Midbrain (tissue), 1 donor: ENCODE measurements around the gene SEPTIN2.
"Not testable (repeated sequence)": the region's sequence is repeated elsewhere in the genome, so short reads cannot be mapped to it uniquely, and the experiment has no call there.

Source experiments
- DNase-seq: peaks from one replicate; lab custom pipeline; 2025; lab: John Stamatoyannopoulos, UW

SEPTIN2 gene

DNA sequence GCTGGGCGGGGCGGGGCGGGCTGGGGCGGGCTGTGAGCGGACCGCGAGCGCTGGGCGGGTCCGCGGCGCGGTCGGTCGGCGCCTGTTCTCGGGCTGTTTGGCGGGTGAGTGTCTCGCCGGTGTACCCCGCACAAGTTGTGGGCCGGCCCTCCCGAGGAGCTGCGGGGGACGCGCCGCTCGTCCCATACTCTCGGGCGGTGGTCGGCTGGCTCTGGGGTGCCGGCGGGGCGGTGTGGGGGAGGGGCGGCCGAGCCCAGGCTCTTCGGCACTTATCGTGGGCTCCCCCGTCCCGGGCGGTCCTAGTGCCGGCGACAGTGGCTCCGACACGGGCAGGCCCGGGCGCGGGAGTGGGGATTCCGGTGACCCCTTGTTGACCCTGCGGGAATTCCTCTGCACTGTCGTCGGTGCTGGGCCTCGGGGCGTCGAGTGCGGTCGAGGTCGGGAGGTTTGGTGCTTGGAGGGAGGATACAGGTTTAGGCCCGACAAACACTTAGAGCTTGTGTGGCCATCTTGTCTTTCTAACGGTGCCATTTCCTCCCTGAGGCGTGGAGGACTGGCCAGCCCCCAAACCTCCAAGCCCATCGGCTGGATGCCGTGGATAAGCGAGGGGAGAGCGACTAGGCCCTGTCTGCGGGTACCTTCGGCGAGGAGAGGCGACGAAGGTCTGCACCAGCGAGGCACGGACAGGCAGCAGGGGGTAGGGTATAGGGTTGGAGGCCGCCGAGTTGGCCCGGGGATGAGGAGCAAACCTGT is at the start of gene SEPTIN2:
SEPTIN2 (plus strand) TSS at position 47 of the 753 bp plus-strand sequence. CDS start 8,308 bp downstream, outside the sequence.
- DNase-seq = peak; percentile 81

DNA sequence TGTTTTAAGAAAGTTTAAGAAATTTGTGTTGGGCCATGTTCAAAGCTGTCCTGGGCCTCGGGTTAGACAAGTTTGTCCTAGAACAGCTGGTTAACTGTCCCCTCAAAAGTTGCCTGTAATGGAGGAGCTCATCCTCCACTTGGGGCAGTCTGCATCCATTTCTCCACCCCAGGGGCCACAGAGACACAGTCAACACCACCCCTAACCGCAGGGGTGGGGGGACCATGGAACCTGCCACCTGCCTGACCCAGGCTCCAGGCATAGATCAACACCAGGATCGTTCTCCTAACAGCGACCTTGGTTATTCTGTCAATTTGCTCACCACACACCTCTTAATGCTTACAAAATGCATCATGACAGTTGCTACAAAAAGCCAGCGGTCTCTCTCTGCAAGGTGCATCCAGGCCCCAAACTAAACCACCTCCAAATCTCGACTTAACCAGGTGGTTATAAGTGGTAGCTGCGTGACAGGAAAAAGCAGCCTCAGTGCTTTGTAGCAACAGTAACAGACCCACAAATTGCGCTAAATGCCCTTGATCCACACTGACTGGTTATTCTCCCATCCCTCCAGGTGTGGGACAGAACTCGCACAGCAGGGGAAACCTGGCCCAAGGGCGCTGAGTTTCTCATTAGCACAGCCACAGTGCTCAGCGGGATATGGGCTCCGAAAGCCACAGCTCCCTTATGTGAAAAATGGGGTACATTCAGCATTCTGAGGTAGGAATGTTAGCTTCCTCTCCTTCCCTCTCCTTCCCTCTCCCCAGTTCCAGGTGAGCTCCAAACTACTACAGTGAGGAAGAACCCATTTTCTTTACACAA is 48.3 kb upstream of the SEPTIN2 start:
- DNase-seq = no peak

DNA sequence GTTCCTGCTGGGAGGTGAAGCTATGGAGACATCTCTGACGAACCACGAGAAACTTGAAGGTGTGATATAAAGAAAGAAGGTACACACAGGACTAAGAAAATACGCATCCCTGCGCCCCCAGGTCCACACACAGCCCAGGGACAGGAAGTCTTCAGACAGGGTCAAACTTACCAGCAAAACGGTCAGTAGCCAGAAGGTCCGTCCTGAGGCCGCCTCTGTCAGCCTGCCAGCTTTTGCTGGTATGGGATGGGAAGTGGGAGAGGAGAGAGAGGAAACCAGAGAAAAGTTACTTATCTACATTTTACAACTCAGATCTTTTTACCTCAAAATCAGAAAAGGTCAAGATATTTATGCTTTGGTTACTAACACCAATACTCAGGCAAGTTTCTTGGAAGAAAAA is 47.4 kb upstream of the SEPTIN2 start:
- DNase-seq = no peak

DNA sequence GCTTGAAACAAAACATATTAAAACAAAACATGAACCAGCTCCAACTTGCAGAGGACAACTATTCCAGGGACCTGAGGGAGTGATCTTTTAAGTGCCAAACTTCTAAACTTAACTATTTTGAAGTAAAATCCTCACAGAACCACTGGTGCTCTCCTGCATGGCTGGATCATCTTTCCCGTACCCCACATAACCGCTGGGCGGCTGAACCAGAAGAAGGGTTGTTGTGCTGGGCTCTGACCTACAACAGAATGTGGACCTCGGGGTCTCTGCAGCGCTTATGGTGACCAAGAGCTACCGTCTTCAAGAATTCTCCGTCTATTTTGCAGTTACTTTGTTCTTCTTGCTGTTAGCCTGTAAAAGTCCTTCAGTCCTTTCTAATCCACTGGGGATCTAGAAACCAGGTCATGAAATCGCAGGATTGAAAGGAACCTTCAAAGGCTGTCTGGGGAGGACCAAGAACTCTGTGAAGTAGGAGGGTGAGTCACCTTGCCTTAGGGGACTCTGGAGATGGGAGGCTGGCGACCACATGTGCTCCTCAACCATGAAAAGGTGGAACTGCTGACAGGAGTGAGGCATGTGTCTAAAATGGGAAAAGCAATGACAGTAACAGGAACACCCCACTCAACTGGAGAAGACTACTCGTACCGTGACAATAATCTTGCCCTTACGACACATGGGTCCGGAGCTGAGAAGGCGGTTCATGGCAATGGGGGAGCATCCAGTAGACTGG is 46.8 kb upstream of the SEPTIN2 start:
- no peak for DNase-seq

DNA sequence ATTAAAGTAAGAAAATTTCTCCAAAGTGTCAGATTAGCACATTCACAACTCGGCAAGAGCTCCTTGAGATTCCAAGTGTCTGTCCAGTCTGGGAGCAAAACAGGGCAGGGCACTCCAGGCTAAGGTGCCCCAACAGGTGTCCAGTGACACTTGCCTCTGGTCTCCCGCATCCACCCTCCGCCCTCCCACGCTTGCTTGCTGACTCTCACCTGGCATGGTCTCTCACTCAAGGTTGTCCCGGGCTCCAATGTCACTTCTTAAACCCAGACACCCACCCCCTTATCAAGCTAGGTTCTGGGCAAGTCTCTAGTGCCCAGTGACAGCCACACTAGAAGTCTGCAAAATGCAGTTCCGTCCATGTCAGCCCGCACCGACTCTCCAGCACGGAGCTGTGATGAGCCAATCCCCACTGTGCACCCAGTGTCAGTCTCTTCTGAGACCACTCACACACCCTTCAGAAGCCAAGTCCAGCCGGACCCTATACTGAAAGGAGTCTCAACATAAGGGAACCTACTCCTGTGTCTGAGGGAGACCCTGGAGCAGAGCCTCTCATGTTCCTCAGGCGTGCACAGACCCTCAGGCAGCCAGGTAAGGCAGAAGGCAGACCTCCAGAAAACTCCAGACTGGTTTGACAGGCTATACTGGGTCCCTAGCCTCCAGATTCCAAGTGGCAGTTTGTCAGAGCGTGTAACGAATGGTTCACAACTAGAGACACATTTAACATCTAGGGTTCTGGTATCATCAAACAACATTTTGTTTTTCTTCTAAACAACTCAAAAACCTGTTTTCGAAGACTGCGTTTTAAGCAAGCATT is 45.8 kb upstream of the SEPTIN2 start:
- DNase-seq = no peak

DNA sequence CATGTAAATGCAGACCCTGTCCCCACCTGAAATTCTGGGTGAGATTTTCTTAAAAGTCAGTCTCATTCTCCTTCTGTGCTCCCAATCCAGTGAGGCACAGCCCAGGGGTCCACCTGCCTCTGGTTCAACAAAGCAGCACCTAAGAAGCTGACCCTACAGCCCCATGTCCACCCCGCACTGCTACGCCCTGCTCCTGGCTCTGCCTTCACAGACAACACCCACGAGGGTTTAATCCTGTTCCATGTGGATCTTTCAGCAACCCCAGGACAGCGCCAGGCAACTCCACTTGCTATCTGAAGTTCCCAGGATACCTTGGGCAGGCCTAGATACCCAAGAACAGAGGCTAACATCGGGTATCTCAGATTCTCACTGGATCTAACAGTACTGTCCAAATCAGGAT is 45.2 kb upstream of the SEPTIN2 start:
- no peak for DNase-seq

DNA sequence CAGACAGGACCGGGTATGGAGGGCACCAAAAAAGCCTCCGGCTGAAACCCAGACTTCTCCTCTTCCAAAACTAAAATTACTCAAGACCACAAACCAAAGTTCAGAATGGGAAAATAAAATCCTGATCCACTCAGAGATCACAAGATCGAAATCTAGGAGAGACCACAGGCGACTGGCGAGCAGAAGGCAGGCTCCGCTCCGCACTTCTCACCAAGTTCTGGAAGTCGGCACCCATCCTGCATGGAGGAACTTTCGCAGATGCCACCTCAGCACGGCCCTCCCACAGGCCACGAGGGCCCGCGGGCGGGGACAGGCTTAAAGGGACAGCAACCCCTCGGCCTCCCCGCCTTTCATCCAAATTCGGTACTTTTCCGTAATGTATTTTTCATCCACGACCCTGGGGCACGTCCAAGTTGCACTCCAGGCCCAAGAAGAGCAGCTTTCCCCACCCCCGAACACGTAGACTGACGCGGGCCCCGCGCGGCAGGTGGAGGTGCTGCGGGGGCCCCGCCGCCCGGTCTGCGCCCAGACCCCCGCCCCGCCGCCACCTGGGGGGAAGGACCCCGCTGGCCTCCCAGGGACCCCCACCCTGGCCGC is 43.9 kb upstream of the SEPTIN2 start:
- peak; percentile 76 for DNase-seq

DNA sequence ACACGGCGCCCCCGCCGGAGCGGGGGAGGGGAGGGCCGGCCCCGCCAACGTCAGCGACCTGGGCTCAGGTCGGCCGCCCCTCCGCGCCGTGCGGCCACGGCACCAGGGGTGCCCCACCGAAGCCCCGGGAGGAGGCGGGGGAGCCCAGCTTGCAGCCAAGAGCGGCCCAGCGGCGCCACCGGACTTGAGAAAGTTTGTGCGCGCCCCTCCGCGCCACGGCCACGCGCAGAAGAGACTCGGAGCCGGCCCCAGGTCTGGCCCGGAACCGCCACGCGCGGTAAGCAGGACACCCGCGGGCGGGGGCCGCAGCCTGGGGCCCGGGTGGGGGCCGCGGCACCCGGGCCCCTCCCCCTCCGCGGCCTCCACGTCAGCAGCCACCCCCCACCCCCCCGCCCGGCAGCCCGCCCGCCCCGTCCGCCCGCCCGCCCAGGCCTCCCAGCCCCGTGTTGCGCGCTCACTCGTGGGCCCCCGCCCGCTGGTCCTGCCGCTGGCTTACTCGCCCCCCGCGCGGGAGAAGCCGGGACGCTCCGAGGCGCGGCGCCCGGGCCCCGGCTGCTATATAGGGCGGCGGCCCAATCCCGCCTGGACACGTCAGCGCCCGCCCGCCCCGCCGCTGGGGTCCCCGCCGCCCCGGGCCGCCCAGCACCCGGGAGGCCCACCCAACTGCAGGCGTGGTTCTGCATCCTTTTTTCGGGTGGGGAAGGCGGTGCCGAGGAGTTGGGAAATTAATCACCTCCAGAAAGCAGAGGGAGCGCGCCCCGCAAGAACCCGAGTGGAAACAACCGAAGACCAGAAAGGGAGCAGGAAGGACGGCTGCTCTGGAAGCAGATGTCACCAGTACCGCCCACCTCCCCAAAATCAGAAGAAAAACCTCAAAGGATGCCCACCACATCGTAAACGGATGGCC is 43.2 kb upstream of the SEPTIN2 start:
- peak; percentile 50 for DNase-seq

DNA sequence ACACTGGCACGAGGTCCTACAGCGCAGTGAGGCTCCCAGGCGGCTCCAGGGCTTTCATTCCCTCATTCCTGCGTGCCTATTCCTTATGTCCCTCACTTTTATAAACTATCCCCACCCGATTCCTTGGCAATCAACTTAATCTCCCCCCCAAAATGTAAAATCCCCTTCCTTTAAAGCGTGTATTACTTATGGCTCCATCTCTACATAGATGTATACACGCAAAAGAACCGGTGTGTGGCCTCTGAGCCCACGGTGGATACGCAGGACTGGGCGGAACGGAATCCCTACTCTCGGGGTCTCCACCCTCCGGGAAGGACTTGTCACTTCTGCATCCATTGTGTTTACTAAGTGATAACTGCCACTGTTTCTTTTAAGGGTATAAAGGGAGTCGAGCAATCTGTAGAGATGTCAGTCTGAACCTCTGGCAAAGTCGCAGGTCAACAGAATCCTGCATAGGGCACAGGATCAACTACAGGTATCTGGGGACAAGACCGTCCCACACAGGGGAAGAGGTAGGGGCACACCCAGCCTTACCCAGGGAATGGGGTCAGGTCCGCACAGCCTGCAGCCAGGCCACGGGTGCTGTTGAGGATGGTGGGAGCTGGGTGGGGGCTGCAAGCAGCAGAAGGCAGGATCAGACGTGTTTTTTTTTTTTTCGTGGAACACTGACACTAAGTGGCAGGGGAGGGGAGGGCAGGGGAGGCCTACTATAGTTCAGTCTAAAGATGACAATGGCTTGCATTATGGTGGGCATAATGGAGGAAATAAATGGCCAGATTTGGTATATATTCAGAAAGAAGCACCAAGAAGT is 42.3 kb upstream of the SEPTIN2 start:
- DNase-seq = no peak

DNA sequence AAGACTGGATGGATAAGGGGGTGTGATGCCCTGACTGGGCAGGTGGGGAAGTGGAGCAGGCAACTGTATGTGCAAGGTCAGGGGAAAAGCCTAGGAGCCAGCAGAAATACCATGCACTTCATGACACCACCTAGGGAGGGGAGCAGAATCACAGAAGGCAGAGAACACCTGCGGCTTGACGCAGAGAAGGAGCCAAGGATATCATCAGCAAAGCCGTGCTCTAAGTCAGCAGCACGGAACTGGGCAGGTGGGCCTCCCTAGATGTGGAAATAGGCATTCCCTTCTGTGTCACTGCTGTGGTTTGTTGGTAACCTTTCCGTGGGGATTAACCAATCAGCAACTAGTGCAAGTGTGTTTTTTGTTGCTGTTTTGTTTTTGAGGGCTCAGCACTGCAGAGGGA is 41.6 kb upstream of the SEPTIN2 start:
- DNase-seq = no peak

DNA sequence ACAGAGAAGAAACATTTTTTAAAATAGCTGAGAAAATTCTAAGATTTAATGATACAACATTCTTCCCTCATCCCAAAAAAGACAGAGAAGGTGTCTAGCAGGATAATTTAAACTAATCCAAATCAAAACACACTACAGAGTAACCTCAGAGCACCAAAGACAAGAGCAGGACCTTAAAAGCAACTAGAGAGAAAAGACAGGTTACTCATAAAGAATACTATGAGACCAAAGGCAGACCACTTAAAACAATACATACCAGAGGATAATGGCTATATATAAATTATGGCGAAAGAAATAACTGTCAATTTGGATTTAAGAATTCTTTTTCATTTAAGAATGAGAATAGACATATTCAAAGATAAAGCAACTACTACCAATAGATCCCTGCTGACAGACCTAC is 40.2 kb upstream of the SEPTIN2 start:
- no peak for DNase-seq

DNA sequence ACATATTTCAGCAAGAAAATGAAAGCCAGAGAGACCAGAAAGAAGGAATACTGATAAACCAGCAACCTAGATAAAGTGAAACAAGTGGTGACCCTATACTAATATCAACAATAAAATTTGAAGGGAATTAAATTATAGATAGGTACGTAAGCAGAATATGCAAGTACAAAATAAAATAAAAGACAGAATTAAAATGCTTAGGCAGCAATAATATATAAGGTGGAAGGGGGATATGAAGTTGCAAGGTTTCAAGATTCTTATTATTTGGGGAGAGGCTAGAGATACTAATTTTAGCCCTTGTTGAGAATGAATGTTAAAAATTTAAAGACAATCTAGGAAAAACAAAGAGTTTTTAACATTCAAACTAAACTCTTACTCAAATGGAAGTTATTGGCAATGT is 39.8 kb upstream of the SEPTIN2 start:
- no peak for DNase-seq

DNA sequence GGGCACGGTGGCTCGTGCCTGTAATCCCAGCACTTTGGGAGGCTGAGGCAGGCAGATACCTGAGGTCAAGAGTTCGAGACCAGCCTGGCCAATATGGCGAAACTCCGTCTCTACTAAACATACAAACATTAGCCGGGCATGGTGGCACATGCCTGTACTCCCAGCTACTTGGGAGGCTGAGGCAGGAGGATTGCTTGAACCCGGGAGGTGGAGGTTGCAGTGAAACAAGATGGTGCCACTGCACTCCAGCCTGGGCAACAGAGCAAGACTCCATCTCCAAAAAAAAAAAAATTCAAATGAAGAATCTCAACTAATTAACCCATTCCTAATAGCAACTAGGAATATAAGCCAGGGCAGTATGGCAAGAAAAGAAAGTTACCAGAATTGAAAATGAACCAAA is 37.4 kb upstream of the SEPTIN2 start:
- DNase-seq = not testable (repeated sequence)

DNA sequence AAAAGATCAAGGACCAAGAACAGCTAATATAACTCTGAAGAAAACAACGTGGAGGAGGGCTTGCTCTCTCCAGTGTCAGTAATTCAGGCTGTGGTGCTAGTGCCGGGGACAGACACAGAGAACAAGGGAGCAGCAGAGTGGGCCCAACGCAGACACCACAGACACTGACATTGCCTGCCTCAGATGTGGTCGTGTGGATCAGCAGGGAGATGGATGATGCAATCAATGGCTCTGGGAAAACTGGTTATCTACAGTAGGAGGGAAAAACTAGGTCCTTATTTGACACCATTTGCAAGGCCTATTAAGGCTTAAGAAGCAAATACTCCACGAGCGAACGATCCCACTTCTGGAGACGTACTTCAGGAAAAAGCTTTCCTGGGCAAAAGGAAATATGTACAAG is 36.3 kb upstream of the SEPTIN2 start:
- DNase-seq = no peak

DNA sequence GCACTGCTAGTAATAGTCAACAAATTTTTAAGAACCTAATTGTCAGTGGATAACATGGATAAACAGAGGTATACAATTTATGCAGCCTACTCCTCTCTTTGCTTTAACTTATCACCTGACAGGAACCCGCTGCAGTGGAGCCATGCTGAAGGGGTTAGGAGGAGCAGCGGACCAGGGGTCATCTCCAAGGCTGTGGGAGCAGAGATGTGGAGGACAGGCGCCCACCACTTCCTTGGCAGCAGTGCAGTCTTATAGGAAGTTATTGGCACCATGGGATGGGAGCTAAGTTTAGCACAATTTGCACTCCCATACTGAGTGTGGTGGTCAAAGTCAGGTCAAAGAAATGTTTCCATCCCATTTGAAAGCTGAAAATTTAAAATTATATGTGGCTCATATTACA is 35.9 kb upstream of the SEPTIN2 start:
- no peak for DNase-seq

DNA sequence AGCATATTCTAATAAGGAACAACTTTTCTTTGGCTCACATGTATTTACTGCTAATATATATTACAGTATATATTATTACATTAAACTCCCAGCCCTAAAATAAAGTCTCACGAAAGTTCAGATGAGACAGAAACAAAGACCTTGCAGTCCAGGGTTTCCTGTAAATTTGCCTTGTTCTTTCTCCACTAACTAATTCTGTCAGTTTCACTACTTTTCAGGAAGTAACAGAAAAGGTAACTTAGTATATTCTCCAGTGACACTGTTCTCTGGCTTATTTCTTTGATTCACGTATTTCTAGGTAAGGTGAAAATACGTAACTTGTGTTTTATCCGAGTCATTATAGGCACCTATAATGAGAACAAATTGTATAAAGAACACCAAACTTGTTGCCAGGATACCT is 35.4 kb upstream of the SEPTIN2 start:
- no peak for DNase-seq

DNA sequence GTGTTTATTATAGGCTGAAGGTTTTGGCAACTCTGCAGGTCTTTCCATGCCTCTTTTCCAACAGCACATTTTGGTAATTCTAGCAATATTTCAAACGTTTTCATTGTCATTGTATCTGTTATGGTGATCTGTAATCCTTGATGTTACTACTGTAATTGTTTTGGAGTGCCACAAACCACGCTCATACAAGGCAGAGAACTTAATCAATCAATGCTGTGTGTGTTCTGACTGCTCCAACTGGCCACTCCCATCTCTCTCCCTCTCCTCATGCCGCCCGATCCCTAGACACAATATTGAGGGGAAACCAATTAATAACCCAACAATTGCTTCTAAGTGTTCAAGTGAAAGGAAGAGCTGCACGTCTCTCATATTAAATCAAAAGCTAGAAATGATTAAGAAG is 33.2 kb upstream of the SEPTIN2 start:
- no peak for DNase-seq

DNA sequence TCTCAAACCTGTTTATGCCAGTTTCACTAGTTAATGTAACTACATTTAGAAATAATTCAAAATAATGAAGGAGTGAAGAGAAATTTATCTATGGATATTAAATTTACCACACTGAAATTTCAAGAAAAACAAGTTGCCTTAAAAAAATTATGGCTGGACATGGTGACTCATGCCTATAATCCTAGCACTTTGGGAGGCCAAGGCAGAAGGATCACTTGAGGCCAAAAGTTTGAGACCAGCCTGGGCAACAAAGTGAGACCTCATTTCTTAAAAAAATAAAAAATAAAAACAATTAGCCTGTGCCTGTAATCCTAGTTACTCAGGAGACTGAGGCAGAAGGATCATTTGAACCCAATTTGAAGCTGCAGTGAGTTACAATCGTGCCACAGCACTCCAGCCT is 30.1 kb upstream of the SEPTIN2 start:
- no peak for DNase-seq

DNA sequence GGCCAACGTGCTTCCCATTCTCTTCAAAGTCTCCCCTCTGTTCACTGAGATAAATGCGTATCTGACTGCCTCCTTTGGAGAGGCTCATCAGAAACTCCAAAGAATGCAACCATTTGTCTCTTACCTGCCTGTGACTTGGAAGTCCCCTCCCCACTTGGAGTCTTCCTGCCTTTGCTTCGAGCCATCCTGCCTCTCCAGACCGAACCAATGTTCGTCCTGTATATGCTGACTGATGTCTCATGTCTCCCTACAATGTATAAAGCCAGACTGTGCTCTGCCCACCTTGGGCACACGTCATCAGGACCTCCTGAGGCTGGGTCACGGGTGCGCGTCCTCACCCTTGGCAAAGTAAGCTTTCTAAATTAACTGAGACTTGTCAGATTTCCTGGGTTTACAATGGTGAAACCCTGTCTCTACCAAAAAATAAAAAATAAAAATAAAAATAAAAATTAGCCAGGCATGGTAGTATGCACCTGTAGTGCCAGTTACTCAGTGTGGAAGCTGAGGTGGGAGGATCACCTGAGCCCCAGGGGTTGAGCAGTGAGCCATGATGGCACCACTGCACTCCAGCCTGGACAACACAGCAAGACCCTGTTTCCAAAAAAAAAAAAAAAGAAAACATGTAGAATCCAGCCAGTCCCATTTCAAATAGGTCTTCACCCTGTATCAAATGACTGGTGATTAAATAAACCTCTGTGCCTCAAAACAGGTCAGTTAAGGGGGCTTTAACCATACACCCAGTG is 29.2 kb upstream of the SEPTIN2 start:
- DNase-seq = no peak
